K562 (cell line): ENCODE results near the gene LYPD6B.

ENCODE experiments used
- ATF3 ChIP-seq, 2 experiments: fragments of 450-650 bp in 1 of 2; sonication (generic) in 1 of 2; formaldehyde crosslinking in 1 of 2; IDR thresholded peaks in 1 of 2; conservative IDR thresholded peaks in 1 of 2; 2 replicates each; pipeline versions ENCODE4 v1.6.1 to v1.8.1; 2016 to 2023; ENCODE audit warnings: mild to moderate bottlenecking in 2 of 2, moderate library complexity in 2 of 2, inconsistent platforms in 1 of 2, missing genetic modification reagents in 1 of 2
- CTCF ChIP-seq, 3 experiments: IDR thresholded peaks in 2 of 3; conservative IDR thresholded peaks in 1 of 3; 2 replicates each; pipeline ENCODE4 v1.5.1; 2011 to 2012; ENCODE audit warnings: low read length in 3 of 3, mild to moderate bottlenecking in 3 of 3, control low read depth in 2 of 3, improper control_type of control experiment in 1 of 3, inconsistent platforms in 1 of 3, low read depth in 1 of 3, mixed read lengths in 1 of 3, moderate library complexity in 1 of 3; ENCODE audit not compliant: insufficient read depth in 2 of 3
- HOXB6 ChIP-seq: fragments of 250-450 bp; sonication (Bioruptor Pico); IDR thresholded peaks from 2 replicates; pipeline ENCODE4 v1.5.1; 2022; ENCODE audit warnings: mild to moderate bottlenecking, borderline replicate concordance
- MAFF ChIP-seq: IDR thresholded peaks from 2 replicates; pipeline ENCODE4 v1.6.1; 2012; ENCODE audit warnings: low read length, improper control_type of control experiment
- MAZ ChIP-seq, 2 experiments: fragments of 450-650 bp in 1 of 2; sonication (generic) in 1 of 2; formaldehyde crosslinking; IDR thresholded peaks in 1 of 2; conservative IDR thresholded peaks in 1 of 2; 2 replicates each; pipeline versions ENCODE4 v1.4.0 to v1.5.0; 2020; ENCODE audit warnings: mild to moderate bottlenecking in 1 of 2, missing genetic modification reagents in 1 of 2
- MXI1 ChIP-seq: IDR thresholded peaks from 2 replicates; pipeline ENCODE4 v1.6.1; 2011; ENCODE audit warnings: low read depth, mild to moderate bottlenecking, improper control_type of control experiment, low read length
- TAF1 ChIP-seq: IDR thresholded peaks from 2 replicates; pipeline ENCODE4 v1.6.1; 2011; ENCODE audit warnings: mild to moderate bottlenecking, low read length, moderate library complexity; ENCODE audit not compliant: insufficient read depth, control insufficient read depth, severe bottlenecking; ENCODE audit errors: extremely low read depth
- ZBTB49 ChIP-seq: sonication (generic); formaldehyde crosslinking; IDR thresholded peaks from 2 replicates; pipeline ENCODE4 v1.8.0; 2022; ENCODE audit warnings: missing genetic modification reagents, mild to moderate bottlenecking, borderline replicate concordance
- ZNF217 ChIP-seq: sonication (generic); formaldehyde crosslinking; IDR thresholded peaks from 2 replicates; pipeline ENCODE4 v1.8.0; 2022; ENCODE audit warnings: mild to moderate bottlenecking, missing genetic modification reagents
- ZNF224 ChIP-seq: sonication (generic); formaldehyde crosslinking; IDR thresholded peaks from 2 replicates; pipeline ENCODE4 v1.8.0; 2022; ENCODE audit warnings: mild to moderate bottlenecking, missing genetic modification reagents

- TF ChIP-seq ZBTB49 (CRISPR knock-in tag) (no peak), TAF1 (no peak), MXI1 (no peak), MAZ (CRISPR knock-in tag; conservative IDR thresholded peaks at IDR 0.05 in 1 of 2, IDR thresholded peaks at IDR 0.05 in 1 of 2) (no peak), CTCF (IDR thresholded peaks at IDR 0.05 in 2 of 3, conservative IDR thresholded peaks at IDR 0.05 in 1 of 3; ENCODE audit: insufficient read depth in 2 of 3, low read depth in 1 of 3, low read length in 3 of 3) (no peak), ZNF224 (CRISPR knock-in tag) (no peak), ZNF217 (no peak), ATF3 (IDR thresholded peaks at IDR 0.05) (no peak), ATF3 (CRISPR knock-in tag; conservative IDR thresholded peaks at IDR 0.05) (no peak), MAFF (no peak), HOXB6 (CRISPR knock-in tag) (no peak)
These were observed 38.4 kb downstream of the LYPD6B start for GRCh38 chr2:149076863-149077412.
